Stomach (tissue), 4 donors: ENCODE data around the gene INA.

ENCODE experiments used
- EP300 ChIP-seq: sonication (generic); formaldehyde crosslinking; IDR thresholded peaks from one replicate; pipeline ENCODE4 v1.6.1; 2017; ENCODE audit warnings: antibody characterized with exemption
- POLR2A ChIP-seq, 4 donors: fragments of 450-650 bp; IDR thresholded peaks; one replicate each; pipeline ENCODE4 v1.6.1; 2016; ENCODE audit warnings: antibody characterized with exemption in 4 of 4, control low read depth in 2 of 4, mild to moderate bottlenecking in 1 of 4, moderate library complexity in 1 of 4
- TF ChIP-seq, protein P1 (sequence below), 7 experiments: fragments of 450-650 bp in 4 of 7; fragments of 200-600 bp in 3 of 7; sonication (generic) in 3 of 7; IDR thresholded peaks; one replicate each; pipeline ENCODE4 v1.5.1; 2016 to 2019; ENCODE audit warnings: antibody characterized with exemption in 7 of 7, control low read depth in 2 of 7, mild to moderate bottlenecking in 1 of 7

DNA sequence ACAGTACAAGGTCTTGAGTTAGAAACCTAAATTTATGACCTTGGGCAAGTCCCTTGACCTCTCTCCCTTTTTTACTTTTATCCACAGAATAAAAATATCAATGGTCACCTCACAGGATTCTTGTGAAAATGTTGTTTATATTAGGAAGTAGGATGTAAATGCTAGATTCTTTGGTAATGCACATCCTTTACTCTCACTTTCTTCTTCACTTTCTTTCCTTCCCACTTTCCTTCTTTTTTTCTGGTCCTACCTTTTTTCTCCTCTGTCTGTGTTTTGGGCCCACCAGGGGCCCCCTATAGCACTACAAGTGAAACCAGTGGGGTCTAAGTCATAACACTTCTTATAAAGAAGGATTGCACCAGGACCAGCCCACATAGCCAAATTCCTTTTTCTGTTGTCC lies 19.1 kb upstream of the INA start:
- TF ChIP-seq, protein P1, sequence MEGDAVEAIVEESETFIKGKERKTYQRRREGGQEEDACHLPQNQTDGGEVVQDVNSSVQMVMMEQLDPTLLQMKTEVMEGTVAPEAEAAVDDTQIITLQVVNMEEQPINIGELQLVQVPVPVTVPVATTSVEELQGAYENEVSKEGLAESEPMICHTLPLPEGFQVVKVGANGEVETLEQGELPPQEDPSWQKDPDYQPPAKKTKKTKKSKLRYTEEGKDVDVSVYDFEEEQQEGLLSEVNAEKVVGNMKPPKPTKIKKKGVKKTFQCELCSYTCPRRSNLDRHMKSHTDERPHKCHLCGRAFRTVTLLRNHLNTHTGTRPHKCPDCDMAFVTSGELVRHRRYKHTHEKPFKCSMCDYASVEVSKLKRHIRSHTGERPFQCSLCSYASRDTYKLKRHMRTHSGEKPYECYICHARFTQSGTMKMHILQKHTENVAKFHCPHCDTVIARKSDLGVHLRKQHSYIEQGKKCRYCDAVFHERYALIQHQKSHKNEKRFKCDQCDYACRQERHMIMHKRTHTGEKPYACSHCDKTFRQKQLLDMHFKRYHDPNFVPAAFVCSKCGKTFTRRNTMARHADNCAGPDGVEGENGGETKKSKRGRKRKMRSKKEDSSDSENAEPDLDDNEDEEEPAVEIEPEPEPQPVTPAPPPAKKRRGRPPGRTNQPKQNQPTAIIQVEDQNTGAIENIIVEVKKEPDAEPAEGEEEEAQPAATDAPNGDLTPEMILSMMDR (IDR thresholded peaks at IDR 0.05): no peak
- no peak for TF ChIP-seq POLR2A (IDR thresholded peaks at IDR 0.05)
- no peak for TF ChIP-seq EP300
